Renal pelvis (tissue), 4 donors: ENCODE data around the gene TSR3. TPM values are rescaled to one million over a fixed set of nuclear protein-coding genes. Genes with fewer than 3 reads are reported as not detected.
A peak's percentile ranks its signal among the peaks of the same experiment; 100 is the strongest.

Experiments
- DNase-seq: peaks from one replicate; pipeline ENCODE4 v3.0.0-alpha.2; 2013
- polyA plus RNA-seq, 3 donors: library from polyadenylated mRNA; unstranded; fragments of 120-200 nt; gene quantifications; one replicate each; pipeline ENCODE4 v1.2.1, GENCODE V29; 2013; ENCODE audit not compliant: insufficient read length in 3 of 3

The TSR3 gene
- polyA plus RNA-seq, 3 donors: 49.9 to 66.4 (median 61.6) TPM

DNA sequence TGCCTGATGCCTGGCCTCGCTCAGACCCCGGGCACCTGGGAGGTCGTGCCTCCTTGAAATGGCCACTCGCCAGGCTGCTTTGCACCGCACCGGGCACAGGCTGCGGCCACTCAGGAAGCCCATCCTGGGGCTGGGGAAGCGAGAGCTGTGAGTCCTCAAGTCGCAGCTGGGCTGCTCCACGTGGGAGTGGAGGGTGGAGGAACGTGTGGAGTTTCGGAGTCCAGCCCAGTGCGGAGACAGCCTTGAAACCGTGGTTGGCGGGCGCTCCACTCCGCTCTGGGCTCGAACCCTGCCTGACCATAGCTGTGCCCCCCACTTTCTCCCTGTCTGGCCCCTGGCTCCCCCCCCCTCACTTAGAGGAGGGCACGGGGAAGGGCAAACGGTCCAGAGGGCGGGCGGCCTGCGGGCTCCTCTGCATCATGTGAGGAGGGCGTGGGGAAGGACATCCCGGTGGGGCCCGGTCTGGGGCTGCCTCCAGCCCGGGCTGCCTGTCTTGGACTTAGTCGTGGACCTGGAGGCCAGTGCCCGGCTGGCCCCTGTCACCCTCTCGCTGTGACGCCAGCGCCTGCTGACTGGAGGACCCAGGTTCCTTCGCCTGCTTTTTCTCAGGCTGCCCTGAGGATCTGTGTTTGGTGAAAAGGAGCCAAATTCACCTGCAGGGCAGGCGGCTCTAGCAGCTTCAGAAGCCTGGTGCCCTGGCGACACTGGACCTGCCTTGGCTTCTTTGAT is 39.8 kb downstream of the TSR3 start:
- DNase-seq: no peak

DNA sequence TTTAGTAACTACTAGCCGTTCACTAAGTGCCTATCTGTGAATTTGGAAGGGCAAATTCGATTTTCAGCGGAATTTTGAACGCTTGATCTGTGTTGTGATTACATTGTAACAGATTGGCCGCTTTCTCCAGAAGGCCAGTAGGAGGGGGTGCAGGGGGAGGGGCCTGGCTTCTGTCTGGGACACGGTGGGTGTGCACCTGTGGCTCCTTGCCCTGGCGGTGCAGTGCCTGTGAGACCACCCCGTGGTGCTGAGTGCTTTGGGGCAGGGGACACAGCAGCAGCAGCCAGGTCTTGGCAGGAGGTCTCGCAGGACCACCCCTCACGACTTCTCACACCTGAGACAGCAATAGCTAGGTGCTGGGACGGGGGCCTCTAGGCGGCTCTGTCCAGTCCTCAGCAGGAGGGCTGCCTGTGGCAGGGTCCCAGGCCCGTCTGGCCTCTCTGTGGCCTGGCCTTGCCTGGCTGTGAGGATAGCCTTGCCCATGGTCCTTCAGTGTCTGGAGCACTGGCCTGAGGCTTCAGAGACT is 40.4 kb downstream of the TSR3 start:
- no peak for DNase-seq

DNA sequence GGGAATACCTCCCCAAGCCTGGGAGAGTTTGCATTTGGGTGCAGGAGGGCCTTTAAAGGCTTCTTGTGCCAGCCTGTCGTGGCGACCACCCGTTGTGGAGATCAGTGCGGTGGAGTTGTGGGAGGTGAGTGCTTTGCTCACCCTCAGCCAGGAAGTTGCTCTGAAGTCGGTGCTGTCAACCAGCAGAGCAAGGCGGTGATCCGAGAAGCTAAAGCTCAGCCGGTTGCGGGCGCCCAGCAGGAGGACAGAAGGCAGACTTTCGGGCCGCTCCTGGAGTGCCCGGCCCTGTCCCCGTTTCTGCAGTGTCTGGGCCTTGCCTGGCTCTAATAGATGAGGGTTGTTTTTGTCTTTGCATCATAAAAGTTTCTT is 40.9 kb downstream of the TSR3 start:
- no peak for DNase-seq

GRCh38 chr16:1309888-1310831 is 41.5 kb downstream of the TSR3 start:
- no peak for DNase-seq

- DNase-seq: peak; percentile 98
Observed at GRCh38 chr16:1308977-1309885, 42.4 kb downstream of the TSR3 start, which contains the start of gene UBE2I. TSS of gene UBE2I (plus strand) at chr16:1309636. CDS start at chr16:1314031, 4,395 bp downstream.

GRCh38 chr16:1308036-1308976 is 43.4 kb downstream of the TSR3 start:
- no peak for DNase-seq

DNA sequence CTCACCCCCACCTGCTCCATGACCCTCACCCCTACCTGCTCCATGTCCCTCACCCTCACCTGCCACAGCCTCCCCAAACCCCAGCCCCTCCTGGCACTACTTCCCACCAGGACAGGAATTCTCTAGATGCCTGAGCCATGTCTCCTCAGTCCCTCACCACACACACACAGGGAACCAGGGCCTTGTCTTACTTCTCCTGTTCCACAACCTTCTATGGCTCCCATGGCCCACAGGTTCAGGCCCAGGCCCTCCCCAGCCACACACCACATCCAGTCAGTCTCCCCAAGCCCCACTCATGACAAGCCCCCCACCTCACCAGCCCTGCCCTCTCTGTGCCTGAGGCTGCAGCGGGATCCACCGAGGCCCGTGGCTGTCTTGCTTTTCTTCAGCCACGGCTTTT is 45.3 kb downstream of the TSR3 start:
- DNase-seq: no peak

DNA sequence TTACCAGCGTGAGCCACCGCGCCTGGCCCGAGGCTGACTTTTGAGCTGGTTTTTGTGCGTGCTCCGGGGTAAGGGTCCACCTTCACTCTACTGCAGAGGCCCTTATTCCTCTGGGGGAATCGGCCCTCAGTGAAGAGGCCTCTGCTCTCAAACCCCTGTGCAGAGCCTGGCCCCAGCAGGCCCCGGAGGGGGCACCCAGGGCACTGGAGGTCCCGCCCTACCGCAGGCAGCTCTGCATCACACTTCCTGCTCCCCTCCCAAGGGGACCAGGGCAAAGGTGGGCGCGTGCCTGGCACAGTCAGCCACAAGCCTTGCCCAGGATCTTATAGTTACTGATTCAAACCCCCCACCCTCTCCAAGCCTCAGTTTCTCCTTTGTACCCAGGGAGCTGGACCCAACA is 45.9 kb downstream of the TSR3 start:
- DNase-seq: no peak

DNA sequence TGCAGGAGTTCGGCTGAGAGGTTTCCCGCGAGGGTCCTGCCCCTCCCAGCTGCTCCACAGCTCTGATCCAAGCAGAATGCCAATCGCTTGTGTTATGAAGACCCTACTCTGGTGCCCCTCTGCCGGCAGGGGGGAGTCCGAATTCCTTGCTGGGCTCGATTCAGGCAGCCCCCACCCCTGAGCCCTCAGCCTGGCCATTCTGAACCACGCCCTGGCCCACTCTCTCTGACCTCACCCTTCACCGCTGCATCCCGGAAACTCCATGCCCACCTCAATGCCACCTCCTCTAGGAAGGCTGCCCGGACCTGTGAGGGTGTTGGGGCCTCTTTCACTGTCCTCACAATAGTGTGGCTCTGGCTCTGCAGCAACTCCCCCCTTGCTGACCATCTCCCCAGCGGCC is 50.1 kb downstream of the TSR3 start:
- DNase-seq: no peak

GRCh38 chr16:1300664-1301476 is 50.8 kb downstream of the TSR3 start:
- peak; percentile 61 for DNase-seq

DNA sequence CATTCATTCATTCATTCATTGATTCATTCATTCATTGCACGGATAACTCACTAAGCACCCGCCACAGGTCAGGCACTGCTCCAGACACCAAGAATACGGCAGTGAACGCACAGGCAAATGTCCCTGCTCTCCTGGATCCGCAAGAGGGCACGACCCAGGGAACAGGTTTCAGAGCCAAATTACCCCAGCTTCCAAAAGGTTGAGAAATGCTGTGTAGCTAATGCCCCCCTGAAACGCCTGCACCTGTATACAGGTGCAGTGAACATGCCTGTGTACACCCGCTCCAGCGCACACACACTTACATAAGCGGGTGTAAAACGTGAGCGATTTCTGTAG is 51.8 kb downstream of the TSR3 start:
- no peak for DNase-seq

Other genes starting within 250 kb of the TSR3 start
- gene CACNA1H, start 198.8 kb downstream of the TSR3 start, polyA plus RNA-seq: 10 to 100 TPM; 27.6 to 32.8 (median 28.7) TPM
- 1 to 10 TPM in 2 of 3 donors, under 1 TPM in 1; 0.93 to 2.3 (median 1.1) TPM for gene TPSG1, start 126.6 kb downstream of the TSR3 start, polyA plus RNA-seq
- under 1 TPM in 2 of 3 donors, not detected in 1; 0.19 to 0.22 TPM for gene TPSB2, start 121.7 kb downstream of the TSR3 start, polyA plus RNA-seq
- under 1 TPM in 1 of 3 donors, not detected in 2; 0.38 TPM for gene TPSAB1, start 111.2 kb downstream of the TSR3 start, polyA plus RNA-seq
- under 1 TPM in 1 of 3 donors, not detected in 2; 0.32 TPM for gene TPSD1, start 95.8 kb downstream of the TSR3 start, polyA plus RNA-seq
- gene UBE2I, start 42.2 kb downstream of the TSR3 start, polyA plus RNA-seq: 100 to 1,000 TPM; 147 to 171 (median 165) TPM
- gene BAIAP3, start 18.2 kb downstream of the TSR3 start, polyA plus RNA-seq: 1 to 10 TPM; 5.9 to 7.8 (median 7.0) TPM
- gene GNPTG, start 53 bp upstream of the TSR3 start, polyA plus RNA-seq: 10 to 100 TPM; 68.7 to 72.9 (median 72.4) TPM
- gene UNKL, start 62.8 kb upstream of the TSR3 start, polyA plus RNA-seq: 10 to 100 TPM; 15.5 to 24.9 (median 24.1) TPM
- gene UQCC4, start 68.9 kb upstream of the TSR3 start, polyA plus RNA-seq: 10 to 100 TPM; 12.9 to 17.7 (median 14.6) TPM
- under 1 TPM in 2 of 3 donors, not detected in 1; 0.21 to 0.25 TPM for gene PERCC1, start 79.2 kb upstream of the TSR3 start, polyA plus RNA-seq
- gene CCDC154, start 92.7 kb upstream of the TSR3 start, polyA plus RNA-seq: 1 to 10 TPM; 2.3 to 4.4 (median 3.9) TPM
- gene CLCN7, start 123.2 kb upstream of the TSR3 start, polyA plus RNA-seq: 10 to 100 TPM; 53.4 to 61.1 (median 59.1) TPM
- not detected for gene PTX4, start 137.1 kb upstream of the TSR3 start, polyA plus RNA-seq
- 10 to 100 TPM; 42.3 to 47.9 (median 43.6) TPM for gene TELO2, start 141.5 kb upstream of the TSR3 start, polyA plus RNA-seq
- 10 to 100 TPM; 17.6 to 25.8 (median 24.7) TPM for gene TMEM204, start 181.8 kb upstream of the TSR3 start, polyA plus RNA-seq